Body of pancreas (tissue), 4 donors: ENCODE measurements around the gene BANK1. TPM values are rescaled to one million over a fixed set of nuclear protein-coding genes. Genes with fewer than 3 reads are reported as not detected.

Source experiments
- ATAC-seq: fragments of 150-250 bp; one replicate; pipeline ENCODE4 v1.9.1; 2016
- DNase-seq, 4 donors: peaks; one replicate each; pipeline ENCODE4 v3.0.0-alpha.2; 2019
- H3K27ac ChIP-seq, 4 donors: fragments of 200-600 bp; sonication (generic); 1 replicate in 3 of 4; 2 replicates in 1 of 4; pipeline versions ENCODE4 v1.5.1 to v1.6.1; 2016 to 2019; ENCODE audit warnings: mild to moderate bottlenecking in 1 of 4, mixed read lengths in 1 of 4, moderate library complexity in 1 of 4
- H3K27me3 ChIP-seq, 2 donors: fragments of 200-600 bp; sonication (generic); one replicate each; pipeline ENCODE4 v1.6.0; 2016; ENCODE audit warnings: mild to moderate bottlenecking in 1 of 2
- H3K36me3 ChIP-seq, 2 donors: fragments of 200-600 bp; sonication (generic); replicated peaks in 1 of 2; 2 replicates each; pipeline ENCODE4 v1.5.1; 2016; ENCODE audit warnings: low read depth in 2 of 2; ENCODE audit not compliant: insufficient read depth in 1 of 2
- H3K4me1 ChIP-seq: fragments of 200-600 bp; sonication (generic); one replicate; pipeline ENCODE4 v1.6.0; 2016
- H3K4me3 ChIP-seq, 2 donors: fragments of 200-600 bp; sonication (generic); 1 replicate in 1 of 2; 2 replicates in 1 of 2; pipeline ENCODE4 v1.5.1; 2016 to 2019
- H3K9me3 ChIP-seq, 3 donors: fragments of 200-600 bp; sonication (generic); 1 replicate in 2 of 3; 2 replicates in 1 of 3; pipeline ENCODE4 v1.5.1; 2016
- CTCF ChIP-seq, 7 experiments: fragments of 450-650 bp in 4 of 7; fragments of 200-600 bp in 3 of 7; sonication (generic) in 3 of 7; IDR thresholded peaks; one replicate each; pipeline ENCODE4 v1.5.1; 2016 to 2019; ENCODE audit warnings: antibody characterized with exemption in 7 of 7
- POLR2A ChIP-seq, 3 donors: fragments of 450-650 bp; IDR thresholded peaks; one replicate each; pipeline ENCODE4 v1.6.1; 2016; ENCODE audit warnings: antibody characterized with exemption in 3 of 3, mild to moderate bottlenecking in 2 of 3
- WGBS, 2 donors: methylation state at CpG; one replicate each; pipeline ENCODE4 v1.1.5; 2017; 5-methylcytosine and 5-hydroxymethylcytosine counted together
- intact Hi-C: fragments of 100-400 bp; cut with DNase I; formaldehyde crosslinking; loops from one replicate; pipeline ENCODE4 v1.15.1; 2023
- total RNA-seq, 2 donors: library from RNA; depleted of rRNA; stranded (reverse); fragments of >200 nt; gene quantifications; one replicate each; pipeline ENCODE4 v1.1.0, GENCODE V29; 2016

BANK1 gene
- total RNA-seq, 2 donors from 2014 or later: 1.0 to 2.0 TPM

DNA sequence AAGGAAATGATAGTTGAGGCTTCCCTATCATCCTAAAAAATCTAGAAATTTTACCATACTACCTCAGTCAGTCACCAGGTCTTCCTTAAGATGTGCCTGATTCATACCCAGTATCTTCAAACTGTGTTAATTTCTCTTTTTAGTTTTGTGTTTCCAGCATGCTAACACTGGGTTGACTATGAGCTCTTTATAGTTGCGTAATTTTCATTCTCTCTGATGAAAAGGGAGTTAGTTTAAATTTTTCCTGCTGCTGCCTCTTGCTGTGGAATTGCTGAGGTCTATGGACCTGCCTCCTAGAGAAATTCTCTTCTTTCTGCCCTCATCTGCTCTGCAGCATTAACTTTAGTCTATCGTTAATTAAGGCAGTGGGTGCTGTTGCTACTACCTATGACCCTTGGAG is 66.6 kb downstream of the BANK1 start:
- ATAC-seq (no peak), DNase-seq (no peak)
- 71 to 79% methylated on average over 2 of the region's 2 CpGs for WGBS, 2 donors
- H3K4me1 ChIP-seq: no peaks in the 10 kb centered on the region
- H3K27me3 ChIP-seq: no peaks in the 10 kb centered on the region
- TF ChIP-seq CTCF (IDR thresholded peaks at IDR 0.05) (no peak), POLR2A (IDR thresholded peaks at IDR 0.05) (no peak)
- H3K9me3 ChIP-seq: no peaks in the 10 kb centered on the region
- intact Hi-C loops: no loop called here
- no peak overlapping the region for H3K27ac ChIP-seq
- H3K36me3 ChIP-seq: no peaks in the 10 kb centered on the region
- no peak overlapping the region for H3K4me3 ChIP-seq

DNA sequence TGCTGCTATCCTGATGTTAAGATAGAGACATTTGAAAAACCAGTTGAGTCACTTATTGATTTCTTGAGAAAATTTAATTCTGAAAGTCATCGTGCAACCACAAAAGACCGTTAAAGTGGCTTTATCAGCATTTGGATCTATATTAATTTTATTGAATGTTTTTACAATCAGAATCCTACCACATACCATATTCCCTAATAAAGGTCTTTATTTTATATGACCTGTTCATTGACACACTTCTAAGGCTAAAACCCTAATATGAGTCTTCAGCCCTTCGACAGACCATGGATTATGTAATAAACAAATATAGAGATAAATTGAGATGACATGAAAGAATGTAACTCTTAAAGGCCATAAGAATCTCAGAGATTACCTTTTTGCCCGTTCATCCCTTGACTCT is 68.1 kb downstream of the BANK1 start:
- WGBS, 2 donors: 17 to 26% methylated on average over 4 of the region's 4 CpGs
- Histone ChIP-seq H3K36me3 (no peaks in the 10 kb centered on the region), H3K9me3 (no peaks in the 10 kb centered on the region), H3K27me3 (no peaks in the 10 kb centered on the region), H3K4me3 (no peak overlapping the region), H3K27ac (no peak overlapping the region), H3K4me1 (no peaks in the 10 kb centered on the region)
- no peak for ATAC-seq
- TF ChIP-seq CTCF (IDR thresholded peaks at IDR 0.05): no peak
- no peak for TF ChIP-seq POLR2A (IDR thresholded peaks at IDR 0.05)
- DNase-seq: no peak
- intact Hi-C loops: no loop called here

GRCh38 chr4:101862595-101862994 is 72.1 kb downstream of the BANK1 start:
- no peak overlapping the region for H3K4me3 ChIP-seq
- DNase-seq (no peak), ATAC-seq (no peak)
- H3K36me3 ChIP-seq: no peaks in the 10 kb centered on the region
- 77 to 80% methylated on average over 2 of the region's 2 CpGs for WGBS, 2 donors
- no peak for TF ChIP-seq POLR2A (IDR thresholded peaks at IDR 0.05)
- TF ChIP-seq CTCF (IDR thresholded peaks at IDR 0.05): no peak
- no peaks in the 10 kb centered on the region for H3K27me3 ChIP-seq
- no peak overlapping the region for H3K27ac ChIP-seq
- H3K9me3 ChIP-seq: no peaks in the 10 kb centered on the region
- intact Hi-C loops: no loop called here
- H3K4me1 ChIP-seq: no peaks in the 10 kb centered on the region

- Histone ChIP-seq H3K4me3 (no peak overlapping the region), H3K27me3 (no peaks in the 10 kb centered on the region), H3K9me3 (no peaks in the 10 kb centered on the region), H3K4me1 (no peaks in the 10 kb centered on the region), H3K36me3 (no peaks in the 10 kb centered on the region), H3K27ac (no peak overlapping the region)
- DNase-seq (no peak), ATAC-seq (no peak)
- WGBS, 2 donors: 54 to 60% methylated on average over 2 of the region's 2 CpGs
- TF ChIP-seq CTCF (IDR thresholded peaks at IDR 0.05): no peak
- TF ChIP-seq POLR2A (IDR thresholded peaks at IDR 0.05): no peak
- intact Hi-C loops: no loop called here
Observed at GRCh38 chr4:101864660-101865059, 74.1 kb downstream of the BANK1 start.

DNA sequence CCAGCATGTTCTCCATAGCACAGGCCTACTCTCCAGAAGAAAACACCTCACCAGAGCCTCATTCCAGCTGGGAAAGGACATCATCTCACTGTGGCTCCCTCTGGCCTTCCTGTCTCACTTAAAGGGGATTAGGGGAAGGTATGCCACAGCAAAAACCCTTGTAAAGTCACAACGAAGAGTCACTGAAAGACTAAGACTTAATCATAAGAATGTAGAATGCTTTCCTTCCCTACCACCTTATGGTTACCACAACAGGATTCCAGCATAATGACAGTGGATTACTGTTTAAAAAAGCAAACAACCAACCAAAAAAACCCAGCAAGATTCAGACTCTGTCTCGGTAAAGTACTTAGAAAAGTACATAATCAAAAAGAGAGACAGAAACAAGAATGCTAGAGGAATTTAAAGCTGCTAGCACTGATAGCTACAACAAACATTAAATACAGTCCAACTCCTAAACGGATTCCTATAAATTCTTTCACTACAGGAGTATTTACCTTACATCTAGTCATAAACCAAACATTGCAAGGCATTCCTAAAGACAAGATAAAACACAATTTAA is 75.1 kb downstream of the BANK1 start:
- no peaks in the 10 kb centered on the region for H3K4me1 ChIP-seq
- H3K27me3 ChIP-seq: no peaks in the 10 kb centered on the region
- intact Hi-C loops: no loop called here
- DNase-seq (no peak), ATAC-seq (no peak)
- no peak overlapping the region for H3K27ac ChIP-seq
- H3K9me3 ChIP-seq: no peaks in the 10 kb centered on the region
- no peak for TF ChIP-seq CTCF (IDR thresholded peaks at IDR 0.05)
- TF ChIP-seq POLR2A (IDR thresholded peaks at IDR 0.05): no peak
- 20 to 29% methylated on average over 3 of the region's 3 CpGs for WGBS, 2 donors
- no peaks in the 10 kb centered on the region for H3K36me3 ChIP-seq
- no peak overlapping the region for H3K4me3 ChIP-seq
